ENCODE results near the gene NEU3. TPM values are rescaled to one million over a fixed set of nuclear protein-coding genes. Genes with fewer than 3 reads are reported as not detected.

The NEU3 gene
- total and polyA plus RNA-seq, 2 of the 4 experiments (the other 2 are of a cell fraction), result 5.5 to 10.6 TPM

GRCh38 chr11:74952752-74953151 lies 36.0 kb upstream of the NEU3 start:
- no peak for ATAC-seq (ENCODE audit: low read depth)
- no peak overlapping the region for H4K91ac ChIP-seq (ENCODE audit: insufficient read depth, low read depth, low read length)
- ChIA-PET CTCF (no interaction called here), POLR2A (ENCODE audit: unreplicated experiment) (interaction anchor here (0.6 kb wide), 1 partner anchor 11 kb away, joined by 3 read pairs; no protein-coding TSS in a partner anchor)
- in situ Hi-C loops (cut with MboI; ENCODE audit: low sequenced_read_pairs), result no loop called here
- no peak overlapping the region for H3K14ac ChIP-seq (replicated peaks; ENCODE audit: low read depth, low read length)
- peaks cover 60% of the 10 kb centered on the region for H4K20me1 ChIP-seq (ENCODE audit: insufficient read depth, low read length)
- no peak overlapping the region for H2BK20ac ChIP-seq (ENCODE audit: low read depth, low read length)
- H3K23ac ChIP-seq (ENCODE audit: low read depth, low read length), result no peak overlapping the region
- H2BK5ac ChIP-seq (ENCODE audit: low read depth, low read length, poor library complexity, severe bottlenecking), result no peak overlapping the region
- no CpG with 5 or more reads among the region's 2 CpGs for WGBS, 2 experiments (ENCODE audit: extremely low coverage in 2 of 2, insufficient read length in 1 of 2)
- no peaks in the 10 kb centered on the region for H3K9me3 ChIP-seq (ENCODE audit: control insufficient read depth, insufficient read depth, low read length)
- intact Hi-C loops (cut with micrococcal nuclease), result no loop called here
- no peak overlapping the region for H3K27ac ChIP-seq (ENCODE audit: insufficient read depth, low read length)
- no peak overlapping the region for H4K8ac ChIP-seq (ENCODE audit: low read depth in 2 of 2, low read length in 2 of 2)
- no peak overlapping the region for H2AK5ac ChIP-seq (ENCODE audit: low read depth, low read length)
- no peaks in the 10 kb centered on the region for H3K27me3 ChIP-seq (ENCODE audit: control insufficient read depth, insufficient read depth, low read length)
- H3K9me1 ChIP-seq (ENCODE audit: insufficient read depth, low read length), result peaks cover 11% of the 10 kb centered on the region
- H3K36me3 ChIP-seq (ENCODE audit: control insufficient read depth, insufficient read depth, low read length), result peaks cover 4% of the 10 kb centered on the region; the same call in 1 of the 2 replicates
- no peak overlapping the region for H2AK9ac ChIP-seq (replicated peaks; ENCODE audit: low read depth, low read length, poor library complexity)
- H3K4ac ChIP-seq (ENCODE audit: low read depth, low read length), result no peak overlapping the region
- peaks cover 8% of the 10 kb centered on the region for H3K4me1 ChIP-seq (ENCODE audit: control insufficient read depth, insufficient read depth, low read length)
- TF ChIP-seq CTCF (conservative IDR thresholded peaks at IDR 0.05; ENCODE audit: low read depth, low read length) (no peak), CHD1 (IDR thresholded peaks at IDR 0.05; ENCODE audit: low read depth, low read length) (no peak), FOS (IDR thresholded peaks at IDR 0.05; ENCODE audit: low read depth, low read length) (no peak), RCOR1 (IDR thresholded peaks at IDR 0.05; ENCODE audit: insufficient replicate concordance, low read length) (no peak), MAZ (IDR thresholded peaks at IDR 0.05; ENCODE audit: borderline replicate concordance, low read depth, low read length) (no peak), CEBPB (IDR thresholded peaks at IDR 0.05; ENCODE audit: low read depth, low read length) (no peak), USF2 (IDR thresholded peaks at IDR 0.05; ENCODE audit: low read depth, low read length) (no peak), MAFK (IDR thresholded peaks at IDR 0.05; ENCODE audit: low read depth, low read length) (no peak), RFX5 (IDR thresholded peaks at IDR 0.05; ENCODE audit: low read depth, low read length) (no peak), SMC3 (IDR thresholded peaks at IDR 0.05; ENCODE audit: low read depth, low read length) (no peak)
- no peak overlapping the region for H4K5ac ChIP-seq (ENCODE audit: low read depth, low read length)
- DNase-seq, result no peak
- H2BK15ac ChIP-seq (ENCODE audit: low read depth, low read length), result no peak overlapping the region
- no peak overlapping the region for H3K4me2 ChIP-seq (ENCODE audit: low read depth, low read length)
- no TSS peak for BruUV-seq (replicated peaks)
- H3K79me1 ChIP-seq (ENCODE audit: low read depth in 1 of 2, low read length in 2 of 2), result peaks cover 15 to 64% of the 10 kb centered on the region in 2 experiments; a peak in 3 of 4 replicates
- dilution Hi-C loops (cut with HindIII; ENCODE audit: low sequenced_read_pairs, unreplicated experiment), result no loop called here
- no peak overlapping the region for H2BK120ac ChIP-seq (ENCODE audit: low read depth, low read length)
- H3K9ac ChIP-seq (ENCODE audit: low read depth, low read length), result no peak overlapping the region
- H3K56ac ChIP-seq (ENCODE audit: extremely low read depth, insufficient read depth, low read length), result no peak overlapping the region
- no peak overlapping the region for H3K4me3 ChIP-seq (ENCODE audit: insufficient read depth, low read depth, low read length)
- no peak overlapping the region for H2AFZ ChIP-seq (replicated peaks; ENCODE audit: low read length, poor library complexity)
- H3K18ac ChIP-seq (ENCODE audit: low read depth, low read length), result no peak overlapping the region
